ENCODE data around the gene NCK2. TPM values are rescaled to one million over a fixed set of nuclear protein-coding genes. Genes with fewer than 3 reads are reported as not detected.

Gene NCK2
- total and polyA plus RNA-seq, 2 of the 4 experiments (the other 2 are of a cell fraction), result 15.8 to 22.2 TPM

DNA sequence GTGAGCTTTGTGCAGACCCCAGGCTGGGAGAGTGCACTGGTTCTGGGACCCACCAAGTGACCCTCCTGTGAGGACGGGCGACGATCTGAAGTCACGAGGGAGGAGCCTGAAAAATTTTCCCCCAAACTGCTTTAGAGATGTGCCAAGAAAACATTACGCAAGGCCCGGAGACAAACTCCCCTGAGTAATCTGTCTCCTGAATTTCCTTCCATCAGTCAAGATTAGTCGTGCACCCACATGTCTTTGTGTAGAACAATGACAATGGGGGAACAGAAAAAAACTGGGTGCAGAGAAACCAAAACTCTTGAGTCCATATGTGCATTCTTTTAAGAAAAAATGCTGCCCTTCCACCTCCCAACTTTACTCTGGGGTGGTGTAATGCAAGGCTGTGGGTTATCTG lies 12.6 kb upstream of the NCK2 start:
- no peak overlapping the region for H4K5ac ChIP-seq (ENCODE audit: low read depth, low read length)
- in situ Hi-C loops (cut with MboI; ENCODE audit: low sequenced_read_pairs), result no loop called here
- no peak for ATAC-seq (ENCODE audit: low read depth)

More for the DNA sequence above, 12.6 kb upstream of the NCK2 start:
- no peak overlapping the region for H3K18ac ChIP-seq (ENCODE audit: low read depth, low read length)
- H3K9ac ChIP-seq (ENCODE audit: low read depth, low read length), result no peak overlapping the region
- H2BK15ac ChIP-seq (ENCODE audit: low read depth, low read length), result no peak overlapping the region
- ChIA-PET POLR2A (ENCODE audit: unreplicated experiment) (no interaction called here), CTCF (no interaction called here)
- H3K14ac ChIP-seq (replicated peaks; ENCODE audit: low read depth, low read length), result no peak overlapping the region
- no peak overlapping the region for H3K4ac ChIP-seq (ENCODE audit: low read depth, low read length)
- H2AK9ac ChIP-seq (replicated peaks; ENCODE audit: low read depth, low read length, poor library complexity), result no peak overlapping the region
- no TSS peak for BruUV-seq (replicated peaks)
- H3K27me3 ChIP-seq (ENCODE audit: control insufficient read depth, insufficient read depth, low read length), result peaks cover 11% of the 10 kb centered on the region
- H3K36me3 ChIP-seq (ENCODE audit: control insufficient read depth, insufficient read depth, low read length), result no peaks in the 10 kb centered on the region
- H4K91ac ChIP-seq (ENCODE audit: insufficient read depth, low read depth, low read length), result no peak overlapping the region
- no peak for TF ChIP-seq MAFK (IDR thresholded peaks at IDR 0.05; ENCODE audit: low read depth, low read length)
- TF ChIP-seq CEBPB (IDR thresholded peaks at IDR 0.05; ENCODE audit: low read depth, low read length), result peak; percentile 50; the same call in 1 of the 2 replicates
- TF ChIP-seq MAZ (IDR thresholded peaks at IDR 0.05; ENCODE audit: borderline replicate concordance, low read depth, low read length), result no peak
- no peak for TF ChIP-seq FOS (IDR thresholded peaks at IDR 0.05; ENCODE audit: low read depth, low read length)
- TF ChIP-seq RFX5 (IDR thresholded peaks at IDR 0.05; ENCODE audit: low read depth, low read length), result no peak
- no peak for TF ChIP-seq BHLHE40 (IDR thresholded peaks at IDR 0.05; ENCODE audit: low read depth, low read length)
- TF ChIP-seq CHD1 (IDR thresholded peaks at IDR 0.05; ENCODE audit: low read depth, low read length), result no peak
- no peak for TF ChIP-seq RCOR1 (IDR thresholded peaks at IDR 0.05; ENCODE audit: insufficient replicate concordance, low read length)
- TF ChIP-seq MXI1 (IDR thresholded peaks at IDR 0.05; ENCODE audit: borderline replicate concordance, low read depth, low read length), result no peak
- H3K4me2 ChIP-seq (ENCODE audit: low read depth, low read length), result no peak overlapping the region
- dilution Hi-C loops (cut with HindIII; ENCODE audit: low sequenced_read_pairs, unreplicated experiment), result no loop called here
- H2AK5ac ChIP-seq (ENCODE audit: low read depth, low read length), result no peak overlapping the region
- H4K8ac ChIP-seq (ENCODE audit: low read depth in 2 of 2, low read length in 2 of 2), result no peak overlapping the region
- no peak overlapping the region for H2BK5ac ChIP-seq (ENCODE audit: low read depth, low read length, poor library complexity, severe bottlenecking)
- 0% methylated on average over 1 of the region's 7 CpGs; no CpG with 5 or more reads in 1 of the 2 experiments for WGBS, 2 experiments (ENCODE audit: extremely low coverage in 2 of 2, insufficient read length in 1 of 2)
- H3K9me1 ChIP-seq (ENCODE audit: insufficient read depth, low read length), result 0 out of 2 replicates have a peak, but pooled peaks cover 2% of the 10 kb centered on the region
- no peak overlapping the region for H3K56ac ChIP-seq (ENCODE audit: extremely low read depth, insufficient read depth, low read length)
- H3K4me3 ChIP-seq (ENCODE audit: insufficient read depth, low read depth, low read length), result no peak overlapping the region
- H2BK120ac ChIP-seq (ENCODE audit: low read depth, low read length), result no peak overlapping the region
- no peak overlapping the region for H2BK20ac ChIP-seq (ENCODE audit: low read depth, low read length)
- no peak overlapping the region for H3K27ac ChIP-seq (ENCODE audit: insufficient read depth, low read length)
- peaks cover 3% of the 10 kb centered on the region for H3K9me3 ChIP-seq (ENCODE audit: control insufficient read depth, insufficient read depth, low read length)
- DNase-seq, result no peak
- H3K4me1 ChIP-seq (ENCODE audit: control insufficient read depth, insufficient read depth, low read length), result no peaks in the 10 kb centered on the region
- H4K20me1 ChIP-seq (ENCODE audit: insufficient read depth, low read length), result no peaks in the 10 kb centered on the region
- no peaks in the 10 kb centered on the region for H3K79me1 ChIP-seq (ENCODE audit: low read depth in 1 of 2, low read length in 2 of 2)
- intact Hi-C loops (cut with micrococcal nuclease), result no loop called here
- H3K23ac ChIP-seq (ENCODE audit: low read depth, low read length), result no peak overlapping the region
- H2AFZ ChIP-seq (replicated peaks; ENCODE audit: low read length, poor library complexity), result no peak overlapping the region

Data from IMR-90 (cell line).